Thyroid gland (tissue), 4 donors: ENCODE results near the gene PITX3.

ENCODE experiments used
- POLR2A ChIP-seq, 2 donors: fragments of 450-650 bp; IDR thresholded peaks; one replicate each; pipeline ENCODE4 v1.6.1; 2017; ENCODE audit warnings: antibody characterized with exemption in 2 of 2, mild to moderate bottlenecking in 2 of 2, moderate library complexity in 1 of 2
- TF ChIP-seq, protein P1 (sequence below), 6 experiments: fragments of 200-600 bp in 3 of 6; fragments of 450-650 bp in 3 of 6; sonication (generic) in 3 of 6; IDR thresholded peaks; one replicate each; pipeline ENCODE4 v1.5.1; 2016 to 2019; ENCODE audit warnings: antibody characterized with exemption in 6 of 6, mild to moderate bottlenecking in 2 of 6, inconsistent platforms in 1 of 6, moderate library complexity in 1 of 6

DNA sequence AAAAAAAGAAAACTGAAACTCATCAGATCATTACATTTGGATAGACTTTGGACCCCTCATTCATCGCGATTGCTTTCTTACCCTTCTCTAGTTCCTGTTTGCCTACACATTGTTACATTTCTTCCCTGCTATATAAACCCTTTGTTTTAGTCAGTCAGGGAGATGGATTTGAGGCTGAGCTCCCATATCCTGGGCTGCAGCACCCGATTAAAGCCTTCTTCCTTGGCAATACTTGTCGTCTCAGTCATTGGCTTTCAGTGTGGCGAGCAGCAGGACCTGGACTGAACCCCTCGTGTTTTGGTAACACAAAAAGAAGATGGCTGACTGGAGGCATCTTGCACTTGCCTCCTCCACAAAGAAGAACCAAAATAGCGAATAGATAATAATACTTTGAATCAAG, 49.4 kb downstream of the PITX3 start:
- TF ChIP-seq, protein P1, sequence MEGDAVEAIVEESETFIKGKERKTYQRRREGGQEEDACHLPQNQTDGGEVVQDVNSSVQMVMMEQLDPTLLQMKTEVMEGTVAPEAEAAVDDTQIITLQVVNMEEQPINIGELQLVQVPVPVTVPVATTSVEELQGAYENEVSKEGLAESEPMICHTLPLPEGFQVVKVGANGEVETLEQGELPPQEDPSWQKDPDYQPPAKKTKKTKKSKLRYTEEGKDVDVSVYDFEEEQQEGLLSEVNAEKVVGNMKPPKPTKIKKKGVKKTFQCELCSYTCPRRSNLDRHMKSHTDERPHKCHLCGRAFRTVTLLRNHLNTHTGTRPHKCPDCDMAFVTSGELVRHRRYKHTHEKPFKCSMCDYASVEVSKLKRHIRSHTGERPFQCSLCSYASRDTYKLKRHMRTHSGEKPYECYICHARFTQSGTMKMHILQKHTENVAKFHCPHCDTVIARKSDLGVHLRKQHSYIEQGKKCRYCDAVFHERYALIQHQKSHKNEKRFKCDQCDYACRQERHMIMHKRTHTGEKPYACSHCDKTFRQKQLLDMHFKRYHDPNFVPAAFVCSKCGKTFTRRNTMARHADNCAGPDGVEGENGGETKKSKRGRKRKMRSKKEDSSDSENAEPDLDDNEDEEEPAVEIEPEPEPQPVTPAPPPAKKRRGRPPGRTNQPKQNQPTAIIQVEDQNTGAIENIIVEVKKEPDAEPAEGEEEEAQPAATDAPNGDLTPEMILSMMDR (IDR thresholded peaks at IDR 0.05) = no peak
- no peak for TF ChIP-seq POLR2A (IDR thresholded peaks at IDR 0.05)
